Measurements from ENCODE around the gene HMCN2.
A peak's percentile ranks its signal among the peaks of the same experiment; 100 is the strongest.
"Not testable (repeated sequence)": the region's sequence is repeated elsewhere in the genome, so short reads cannot be mapped to it uniquely, and the experiment has no call there.

The HMCN2 gene

GRCh38 chr9:130239363-130239695, 26.2 kb upstream of the HMCN2 start:
- no peak for DNase-seq (ENCODE audit: low read depth)

DNA sequence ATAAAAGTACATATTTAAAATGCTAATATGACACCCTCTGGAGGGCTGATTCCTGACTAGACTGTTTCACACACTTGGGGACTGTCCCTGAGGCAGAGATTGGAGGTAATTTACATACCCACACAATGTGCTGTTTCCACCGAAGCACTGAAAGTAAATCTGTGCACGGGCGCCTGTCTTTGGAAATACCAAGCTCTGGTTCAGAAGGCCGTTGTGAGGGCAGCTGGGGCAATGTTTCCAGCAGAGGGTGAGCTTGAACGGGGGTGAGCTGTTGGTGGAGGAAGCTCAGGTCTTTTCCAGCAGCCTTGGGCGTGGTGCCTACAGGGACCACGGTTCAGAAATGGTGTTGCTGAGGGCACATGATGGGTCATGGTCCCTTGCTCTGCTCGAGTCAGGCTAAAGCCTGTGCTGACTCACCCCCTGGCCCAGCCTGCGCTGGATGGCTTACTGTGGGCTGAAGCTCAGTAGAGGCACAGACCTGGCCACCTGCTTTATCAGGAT, 25.8 kb upstream of the HMCN2 start:
- peak; percentile 29 for DNase-seq (ENCODE audit: low read depth)

DNA sequence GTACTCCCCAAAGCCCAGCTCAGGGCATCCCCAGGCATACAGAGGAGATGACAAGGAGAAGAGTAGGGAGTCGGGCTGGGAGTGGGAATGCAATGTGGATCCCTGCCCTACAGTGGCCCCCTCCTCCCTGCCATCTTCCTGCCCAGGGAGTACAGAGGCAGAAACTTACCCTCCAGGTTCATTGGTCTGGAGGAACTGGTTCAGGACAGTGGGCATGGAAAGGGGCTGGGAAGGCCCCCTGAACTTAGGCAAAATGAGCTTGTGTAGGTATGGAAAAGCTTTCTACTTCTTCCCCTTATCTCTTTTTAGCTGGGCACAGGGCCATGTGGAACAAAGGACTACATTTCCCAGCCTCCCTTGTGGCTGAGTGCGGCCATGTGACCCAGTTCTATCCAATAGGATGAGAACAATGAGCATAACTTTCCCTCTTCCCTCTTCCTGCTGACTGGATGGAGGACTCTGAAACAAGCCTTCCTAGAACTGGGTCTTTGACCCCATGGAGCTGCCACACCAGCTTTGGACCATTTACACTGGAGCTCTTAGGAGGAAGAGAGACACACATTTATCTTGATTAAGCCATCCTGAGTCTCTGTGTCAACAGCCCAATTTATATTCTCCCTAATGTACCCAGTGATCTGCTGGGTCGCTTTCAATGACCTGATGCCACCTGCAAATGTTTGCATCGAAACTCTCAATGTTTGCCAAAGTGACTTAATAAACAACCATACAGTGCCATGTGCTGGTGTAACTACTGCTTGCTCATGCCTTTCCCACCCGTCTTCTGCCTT, 25.0 kb upstream of the HMCN2 start:
- no peak for DNase-seq (ENCODE audit: low read depth)

GRCh38 chr9:130241198-130241535, 24.4 kb upstream of the HMCN2 start:
- DNase-seq (ENCODE audit: low read depth): no peak

GRCh38 chr9:130242270-130243014, 23.1 kb upstream of the HMCN2 start:
- no peak for DNase-seq (ENCODE audit: low read depth)

GRCh38 chr9:130243015-130243881, 22.3 kb upstream of the HMCN2 start:
- DNase-seq (ENCODE audit: low read depth): peak; percentile 73

- no peak for DNase-seq (ENCODE audit: low read depth)
Observed at GRCh38 chr9:130243882-130244170, 21.7 kb upstream of the HMCN2 start.

GRCh38 chr9:130244548-130245165, 20.9 kb upstream of the HMCN2 start:
- no peak for DNase-seq (ENCODE audit: low read depth)

DNA sequence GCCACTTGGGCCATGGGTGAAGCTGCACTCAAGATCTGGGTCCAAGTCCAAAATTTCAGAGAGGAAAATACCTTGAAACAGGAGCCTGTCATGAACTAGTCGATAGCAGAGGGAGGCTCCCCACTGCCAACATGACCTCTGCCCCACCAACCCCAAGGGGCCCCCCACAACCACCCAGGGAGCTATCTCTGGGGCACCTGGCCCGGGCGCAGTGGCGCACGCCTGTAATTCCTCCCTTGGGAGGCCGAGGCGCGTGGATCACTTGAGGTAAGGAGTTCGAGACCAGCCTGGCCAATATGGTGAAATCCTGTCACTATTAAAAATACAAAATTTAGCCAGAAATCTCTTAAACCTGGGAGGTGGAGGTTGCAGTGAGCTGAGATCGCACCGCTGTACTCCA, 20.1 kb upstream of the HMCN2 start:
- DNase-seq (ENCODE audit: low read depth): no peak

DNA sequence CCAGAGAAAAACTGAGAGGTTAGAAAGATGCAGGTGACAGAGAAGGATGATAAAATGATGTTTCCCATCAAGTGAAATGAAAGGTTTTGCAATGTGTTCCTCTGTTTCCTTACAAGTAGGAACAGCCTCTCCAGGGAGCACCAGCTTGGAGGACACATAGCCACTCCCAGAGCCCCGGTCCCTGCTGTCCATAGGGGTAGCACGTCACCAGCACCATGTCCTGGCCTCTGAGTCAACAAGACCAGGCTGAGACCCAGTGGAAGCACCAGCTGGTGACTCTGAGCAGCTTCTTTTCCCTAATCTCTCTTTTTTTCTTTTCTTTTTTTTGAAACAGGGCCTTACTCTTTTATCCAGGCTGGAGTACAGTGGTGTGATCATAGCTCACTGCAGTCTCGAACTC, 19.4 kb upstream of the HMCN2 start:
- DNase-seq (ENCODE audit: low read depth): no peak

GRCh38 chr9:130254747-130255630, 10.6 kb upstream of the HMCN2 start:
- DNase-seq (ENCODE audit: low read depth): no peak

- no peak for DNase-seq (ENCODE audit: low read depth)
Observed at GRCh38 chr9:130255631-130256134, 9.9 kb upstream of the HMCN2 start.

- DNase-seq (ENCODE audit: low read depth): no peak
Observed at GRCh38 chr9:130256644-130257043, 8.9 kb upstream of the HMCN2 start.

DNA sequence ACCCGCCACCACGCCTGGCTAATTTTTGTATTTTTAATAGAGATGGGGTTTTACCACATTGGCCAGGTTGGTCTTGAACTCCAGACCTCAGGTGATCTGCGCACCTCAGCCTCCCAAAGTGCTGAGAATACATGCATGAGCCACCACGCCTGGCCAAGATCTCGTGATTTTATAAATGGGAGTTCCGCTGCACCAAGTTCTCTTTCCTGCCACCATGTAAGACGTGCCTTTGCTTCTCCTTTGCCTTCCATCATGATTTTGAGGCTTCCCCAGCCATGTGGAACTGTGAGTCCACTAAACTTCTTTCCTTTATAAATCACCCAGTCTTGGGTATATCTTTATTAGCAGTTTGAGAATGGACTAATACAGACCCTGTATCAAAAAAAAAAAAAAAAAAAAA, 7.4 kb upstream of the HMCN2 start:
- not testable (repeated sequence) for DNase-seq (ENCODE audit: low read depth)

GRCh38 chr9:130259044-130259443, 6.5 kb upstream of the HMCN2 start:
- no peak for DNase-seq (ENCODE audit: low read depth)

GRCh38 chr9:130260816-130261765, 4.5 kb upstream of the HMCN2 start:
- DNase-seq (ENCODE audit: low read depth): no peak

DNA sequence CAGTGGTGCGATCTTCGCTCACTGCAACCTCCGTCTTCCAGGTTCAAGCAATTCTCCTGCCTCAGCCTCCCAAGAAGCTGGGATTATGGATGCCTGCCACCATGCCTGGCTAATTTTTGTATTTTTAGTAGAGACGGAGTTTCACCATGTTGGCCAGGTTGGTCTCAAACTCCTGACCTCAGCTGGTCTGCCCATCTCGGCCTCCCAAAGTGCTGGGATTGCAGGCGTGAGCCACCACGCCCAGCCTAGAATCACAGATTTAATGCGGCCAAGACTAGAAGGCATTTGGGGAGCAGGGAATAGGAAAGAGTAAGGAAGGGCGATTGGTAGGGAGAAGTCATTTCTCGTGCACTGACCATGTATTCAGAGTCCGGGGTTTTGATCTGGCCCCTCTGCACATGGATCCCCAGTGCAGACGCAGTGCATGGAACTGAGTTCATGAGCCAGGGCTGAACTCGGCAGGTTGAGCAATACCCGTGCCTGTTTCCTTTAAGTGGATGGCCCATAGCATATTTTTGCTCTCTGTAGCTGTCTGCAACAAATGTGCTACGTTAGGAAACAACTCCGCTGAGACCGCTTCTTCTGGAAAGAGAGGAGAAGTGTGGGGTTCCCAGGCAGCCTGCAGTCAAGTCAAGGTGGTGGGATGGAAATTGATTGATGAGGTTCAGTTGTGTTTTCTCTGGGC, 3.4 kb upstream of the HMCN2 start:
- DNase-seq (ENCODE audit: low read depth): no peak

GRCh38 chr9:130262771-130263170, 2.8 kb upstream of the HMCN2 start:
- no peak for DNase-seq (ENCODE audit: low read depth)

Measured in stimulated activated CD8-positive, alpha-beta memory T cell treated with anti-CD3 and anti-CD28 coated beads, Interleukin-4, amount 100 ng/mL, for 24 hours (primary cell).